Measurements from ENCODE around the gene HTR4. TPM values are rescaled to one million over a fixed set of nuclear protein-coding genes. Genes with fewer than 3 reads are reported as not detected.

HTR4 gene
- total RNA-seq, 4 donors from 2014 or later, result 0.34 to 1.6 TPM; not detected in 2

- WGBS, result 90% methylated on average over 5 of the region's 5 CpGs
- Histone ChIP-seq H3K36me3 (no peaks in the 10 kb centered on the region), H3K4me1 (no peaks in the 10 kb centered on the region), H3K9me3 (no peaks in the 10 kb centered on the region), H3K4me3 (no peak overlapping the region), H3K27ac (no peak overlapping the region), H3K27me3 (no peaks in the 10 kb centered on the region)
- TF ChIP-seq EP300 (IDR thresholded peaks at IDR 0.05) (no peak), POLR2AphosphoS5 (IDR thresholded peaks at IDR 0.05) (no peak), POLR2A (IDR thresholded peaks at IDR 0.05) (no peak)
- TF ChIP-seq, protein P1, sequence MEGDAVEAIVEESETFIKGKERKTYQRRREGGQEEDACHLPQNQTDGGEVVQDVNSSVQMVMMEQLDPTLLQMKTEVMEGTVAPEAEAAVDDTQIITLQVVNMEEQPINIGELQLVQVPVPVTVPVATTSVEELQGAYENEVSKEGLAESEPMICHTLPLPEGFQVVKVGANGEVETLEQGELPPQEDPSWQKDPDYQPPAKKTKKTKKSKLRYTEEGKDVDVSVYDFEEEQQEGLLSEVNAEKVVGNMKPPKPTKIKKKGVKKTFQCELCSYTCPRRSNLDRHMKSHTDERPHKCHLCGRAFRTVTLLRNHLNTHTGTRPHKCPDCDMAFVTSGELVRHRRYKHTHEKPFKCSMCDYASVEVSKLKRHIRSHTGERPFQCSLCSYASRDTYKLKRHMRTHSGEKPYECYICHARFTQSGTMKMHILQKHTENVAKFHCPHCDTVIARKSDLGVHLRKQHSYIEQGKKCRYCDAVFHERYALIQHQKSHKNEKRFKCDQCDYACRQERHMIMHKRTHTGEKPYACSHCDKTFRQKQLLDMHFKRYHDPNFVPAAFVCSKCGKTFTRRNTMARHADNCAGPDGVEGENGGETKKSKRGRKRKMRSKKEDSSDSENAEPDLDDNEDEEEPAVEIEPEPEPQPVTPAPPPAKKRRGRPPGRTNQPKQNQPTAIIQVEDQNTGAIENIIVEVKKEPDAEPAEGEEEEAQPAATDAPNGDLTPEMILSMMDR (IDR thresholded peaks at IDR 0.05), result no peak
- no peak for DNase-seq (ENCODE audit: low spot score in 2 of 2)
These were observed 199.8 kb downstream of the HTR4 start for GRCh38 chr5:148454576-148454975.

DNA sequence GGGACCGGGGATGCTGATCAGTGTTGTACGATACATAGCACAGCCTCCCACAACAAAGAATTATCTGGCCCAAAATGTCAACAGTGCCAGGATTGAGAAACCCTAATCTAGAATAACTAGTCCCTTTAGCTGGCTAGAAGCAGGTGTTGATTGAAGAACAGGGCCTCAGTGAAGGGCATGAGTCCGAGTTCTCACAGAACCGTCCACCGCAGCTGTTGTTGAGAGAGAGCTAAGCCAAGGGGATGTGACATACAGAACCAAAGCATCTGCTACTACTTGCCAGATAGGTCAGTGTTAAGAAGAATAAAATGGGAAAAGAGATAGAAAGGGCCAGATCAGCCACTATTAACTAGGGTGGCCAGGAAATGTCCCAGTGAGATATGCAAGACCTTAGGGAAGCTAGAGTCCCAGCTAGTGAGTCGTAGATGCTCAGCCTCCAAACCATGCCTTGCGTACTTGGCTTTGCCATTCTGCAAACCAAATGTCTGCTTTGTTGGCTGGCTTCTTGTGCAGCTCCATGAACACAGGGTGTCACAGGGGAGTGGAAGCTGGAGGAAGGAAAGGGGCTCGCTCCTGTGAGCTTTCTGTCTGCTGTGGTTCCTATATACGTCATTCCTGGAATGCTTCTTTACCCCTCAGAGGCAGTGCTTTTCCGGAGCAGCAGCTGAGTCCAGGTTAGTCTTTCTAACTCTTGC, 201.7 kb downstream of the HTR4 start:
- no peak overlapping the region for H3K4me3 ChIP-seq
- TF ChIP-seq POLR2AphosphoS5 (IDR thresholded peaks at IDR 0.05) (no peak), EP300 (IDR thresholded peaks at IDR 0.05) (no peak), POLR2A (IDR thresholded peaks at IDR 0.05) (no peak)
- TF ChIP-seq, protein P1 (IDR thresholded peaks at IDR 0.05), result no peak
- no peaks in the 10 kb centered on the region for H3K9me3 ChIP-seq
- H3K4me1 ChIP-seq, result no peaks in the 10 kb centered on the region
- no peaks in the 10 kb centered on the region for H3K27me3 ChIP-seq
- 76% methylated on average over 10 of the region's 10 CpGs for WGBS
- no peak overlapping the region for H3K27ac ChIP-seq
- H3K36me3 ChIP-seq, result no peaks in the 10 kb centered on the region
- no peak for DNase-seq (ENCODE audit: low spot score in 2 of 2)

DNA sequence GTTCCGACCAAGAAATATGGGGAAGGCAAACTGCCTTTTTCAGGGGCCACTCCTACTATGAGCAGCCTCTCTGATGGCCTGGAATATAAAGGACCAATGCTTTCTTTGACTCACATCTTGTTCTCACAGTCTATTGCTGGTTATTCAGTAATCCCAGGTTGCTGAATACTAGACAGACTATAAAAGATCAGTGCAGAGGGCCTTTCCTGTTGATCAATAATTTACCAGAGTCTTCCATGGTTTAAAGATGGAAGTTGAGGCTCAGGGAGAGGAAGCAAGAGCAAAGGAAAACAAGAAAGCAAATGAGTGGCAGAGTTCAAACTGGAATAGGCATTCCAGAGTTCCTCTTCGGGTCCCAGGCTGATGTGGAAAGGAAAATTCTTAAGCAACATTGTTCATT, 207.7 kb downstream of the HTR4 start:
- no peak for DNase-seq (ENCODE audit: low spot score in 2 of 2)
- no peak overlapping the region for H3K4me3 ChIP-seq
- TF ChIP-seq, protein P1 (IDR thresholded peaks at IDR 0.05), result no peak
- TF ChIP-seq POLR2A (IDR thresholded peaks at IDR 0.05) (no peak), POLR2AphosphoS5 (IDR thresholded peaks at IDR 0.05) (no peak), EP300 (IDR thresholded peaks at IDR 0.05) (no peak)
- peaks cover 17% of the 10 kb centered on the region for H3K36me3 ChIP-seq
- no peaks in the 10 kb centered on the region for H3K27me3 ChIP-seq
- WGBS, result 89% methylated on average over 2 of the region's 2 CpGs
- no peak overlapping the region for H3K27ac ChIP-seq
- H3K4me1 ChIP-seq, result no peaks in the 10 kb centered on the region
- no peaks in the 10 kb centered on the region for H3K9me3 ChIP-seq

GRCh38 chr5:148445578-148445977, 208.7 kb downstream of the HTR4 start:
- no peak for DNase-seq (ENCODE audit: low spot score in 2 of 2)
- no peak overlapping the region for H3K4me3 ChIP-seq
- H3K27me3 ChIP-seq, result no peaks in the 10 kb centered on the region
- WGBS, result 93% methylated on average over 3 of the region's 3 CpGs
- H3K9me3 ChIP-seq, result no peaks in the 10 kb centered on the region
- no peaks in the 10 kb centered on the region for H3K4me1 ChIP-seq
- H3K36me3 ChIP-seq, result peaks cover 27% of the 10 kb centered on the region
- TF ChIP-seq POLR2AphosphoS5 (IDR thresholded peaks at IDR 0.05), result no peak
- TF ChIP-seq EP300 (IDR thresholded peaks at IDR 0.05), result no peak
- TF ChIP-seq, protein P1 (IDR thresholded peaks at IDR 0.05), result no peak
- TF ChIP-seq POLR2A (IDR thresholded peaks at IDR 0.05), result no peak
- no peak overlapping the region for H3K27ac ChIP-seq

DNA sequence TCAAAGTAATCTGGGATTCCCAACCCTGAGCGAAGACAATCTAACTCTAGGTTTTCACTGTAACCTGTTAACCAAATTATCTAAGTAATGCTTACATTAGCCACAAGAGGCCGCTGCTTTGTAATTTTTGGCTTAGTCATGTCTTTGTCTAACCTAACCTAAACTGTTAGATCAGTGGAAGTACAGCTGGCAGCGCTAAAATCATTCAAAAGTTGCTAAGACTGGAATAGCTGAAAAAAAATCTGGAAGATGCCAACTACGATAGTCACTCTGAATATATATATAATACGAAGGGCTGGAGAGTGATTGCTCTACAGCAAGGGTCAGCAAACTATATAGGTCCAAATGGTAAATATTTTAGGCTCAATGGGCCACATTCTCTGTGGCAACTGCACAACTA, 210.3 kb downstream of the HTR4 start:
- Histone ChIP-seq H3K27me3 (no peaks in the 10 kb centered on the region), H3K9me3 (no peaks in the 10 kb centered on the region), H3K4me3 (no peak overlapping the region), H3K36me3 (peaks cover 43% of the 10 kb centered on the region), H3K4me1 (no peaks in the 10 kb centered on the region), H3K27ac (no peak overlapping the region)
- TF ChIP-seq, protein P1 (IDR thresholded peaks at IDR 0.05), result peak; percentile 57 to 65
- no peak for TF ChIP-seq EP300 (IDR thresholded peaks at IDR 0.05)
- no peak for TF ChIP-seq POLR2AphosphoS5 (IDR thresholded peaks at IDR 0.05)
- 22% methylated on average over 5 of the region's 5 CpGs for WGBS
- no peak for DNase-seq (ENCODE audit: low spot score in 2 of 2)
